G401 (cell line): ENCODE data around the gene KRTAP5-9. TPM values are rescaled to one million over a fixed set of nuclear protein-coding genes. Genes with fewer than 3 reads are reported as not detected.
"Not testable (repeated sequence)": the region's sequence is repeated elsewhere in the genome, so short reads cannot be mapped to it uniquely, and the experiment has no call there.

Experiments
- DNase-seq: peaks from one replicate; pipeline ENCODE4 v3.0.0-alpha.2; 2015; ENCODE audit warnings: low spot score
- in situ Hi-C: cut with HindIII; loops from 2 replicates; pipeline ENCODE4 v1.10.0; 2016; ENCODE audit warnings: low sequenced_read_pairs, mixed read lengths
- total RNA-seq: library from RNA; depleted of rRNA; stranded (reverse); fragments of >200 nt; shearing (Covaris generic); gene quantifications from 2 replicates; pipeline ENCODE4 v1.2.3, GENCODE V29; 2014; rRNA removed

Gene KRTAP5-9
- total RNA-seq, 1 experiment from 2014 or later, result not detected

DNA sequence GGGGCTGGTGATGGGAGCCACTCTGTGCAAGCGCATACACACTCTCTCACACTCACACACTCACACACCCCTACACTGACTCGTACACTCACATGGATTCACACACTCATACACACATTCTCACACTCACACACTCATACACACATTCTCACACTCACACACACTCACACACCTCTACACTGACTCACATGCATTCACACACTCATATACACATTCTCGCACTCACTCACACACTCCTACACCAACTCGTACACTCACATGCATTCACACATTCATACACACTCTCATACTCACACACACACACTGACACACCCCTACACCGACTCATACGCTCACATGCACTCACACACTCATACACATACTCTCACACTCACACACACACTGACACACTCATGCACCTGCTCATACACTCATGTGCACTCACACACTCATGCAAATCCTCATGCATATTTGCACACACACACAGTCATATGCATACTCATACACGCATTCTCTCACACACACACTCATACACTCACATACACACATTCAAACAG lies 29.3 kb downstream of the KRTAP5-9 start:
- in situ Hi-C loops, result no loop called here
- DNase-seq, result no peak

DNA sequence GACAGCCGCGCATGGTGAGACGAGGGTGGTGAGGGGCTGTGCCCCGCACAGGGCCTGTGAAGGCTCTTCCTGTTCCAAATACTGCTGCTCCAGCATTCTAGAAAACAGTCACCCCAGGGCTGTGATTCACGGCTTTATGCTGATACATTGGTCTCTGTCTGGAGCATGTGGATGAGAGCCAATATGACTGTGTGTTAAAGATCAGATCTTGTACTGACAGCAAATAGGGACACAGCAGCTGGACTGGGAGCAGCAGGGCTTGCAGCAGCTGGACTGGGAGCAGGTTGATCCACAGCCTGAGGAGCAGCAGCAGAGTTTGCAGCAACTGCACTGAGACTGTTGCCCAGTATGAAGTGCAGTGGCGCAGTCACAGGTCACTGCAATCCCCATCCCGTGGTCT lies 31.3 kb downstream of the KRTAP5-9 start:
- DNase-seq, in situ Hi-C loops: not testable (repeated sequence)

DNA sequence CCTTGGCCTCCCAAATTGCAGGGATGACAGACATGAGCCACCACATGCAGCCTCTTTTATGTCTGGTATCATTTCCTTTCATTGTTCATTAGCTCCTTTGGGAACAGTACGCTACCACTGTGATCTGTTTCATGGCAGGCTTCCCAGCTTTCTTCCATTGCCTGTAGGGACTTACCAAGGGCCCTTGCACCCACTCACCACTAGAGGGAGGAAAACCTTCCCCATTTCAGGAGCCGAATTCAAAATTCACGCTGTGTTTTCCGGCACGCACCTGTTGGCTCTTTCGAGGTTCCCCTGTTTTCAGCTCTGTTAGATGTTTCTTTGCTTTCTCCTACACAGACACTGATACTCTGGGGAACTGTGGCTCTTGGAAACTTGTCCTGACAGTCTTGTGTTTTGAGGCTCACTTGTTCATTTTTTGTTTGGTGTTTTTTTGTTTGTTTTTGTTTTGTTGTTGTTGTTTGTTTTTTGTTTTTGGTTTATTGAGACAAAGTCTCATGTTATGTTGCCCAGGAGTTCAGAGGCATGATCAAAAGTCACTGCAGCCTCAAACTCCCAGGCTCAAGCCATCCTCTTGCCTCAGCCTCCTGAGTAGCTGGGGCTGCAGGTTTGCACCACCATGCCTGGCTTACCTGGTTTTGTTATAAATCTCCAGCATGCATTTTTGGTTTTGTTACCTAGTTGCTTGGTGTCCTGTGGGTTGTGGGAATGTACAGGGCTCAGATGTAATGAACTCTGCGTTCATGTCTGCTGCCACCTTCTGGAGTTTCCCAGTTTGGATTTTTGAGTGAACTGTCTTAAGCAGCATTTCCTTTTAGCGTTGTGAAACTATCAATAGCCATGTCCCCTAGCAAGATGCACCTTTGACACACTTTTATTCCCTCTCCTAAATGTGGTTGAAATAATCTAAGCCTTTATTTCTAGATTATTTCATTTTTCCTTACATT lies 32.1 kb downstream of the KRTAP5-9 start:
- in situ Hi-C loops, result no loop called here

DNA sequence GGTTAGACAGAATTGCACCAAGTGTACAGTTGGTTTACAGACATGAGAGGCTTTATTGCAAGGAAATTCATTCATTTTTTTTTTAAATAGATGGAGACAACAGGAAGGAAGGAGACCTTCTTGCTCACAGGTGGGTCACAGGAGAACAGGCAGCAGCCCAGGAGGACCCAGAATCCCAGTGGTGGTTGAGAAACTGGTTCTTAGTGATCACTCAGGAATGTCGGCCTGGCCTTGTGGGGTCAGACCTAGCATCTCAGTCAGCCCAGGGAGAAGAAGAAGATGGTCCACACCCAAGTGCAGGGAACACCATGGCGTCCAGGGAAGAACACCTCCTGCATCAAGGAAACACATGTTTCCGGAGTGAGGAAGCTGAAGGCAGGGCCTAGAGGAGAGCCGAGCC lies 33.6 kb downstream of the KRTAP5-9 start:
- in situ Hi-C loops, result no loop called here
- DNase-seq, result no peak

More for the DNA sequence above, 32.1 kb downstream of the KRTAP5-9 start:
- peak; percentile 72 for DNase-seq

DNA sequence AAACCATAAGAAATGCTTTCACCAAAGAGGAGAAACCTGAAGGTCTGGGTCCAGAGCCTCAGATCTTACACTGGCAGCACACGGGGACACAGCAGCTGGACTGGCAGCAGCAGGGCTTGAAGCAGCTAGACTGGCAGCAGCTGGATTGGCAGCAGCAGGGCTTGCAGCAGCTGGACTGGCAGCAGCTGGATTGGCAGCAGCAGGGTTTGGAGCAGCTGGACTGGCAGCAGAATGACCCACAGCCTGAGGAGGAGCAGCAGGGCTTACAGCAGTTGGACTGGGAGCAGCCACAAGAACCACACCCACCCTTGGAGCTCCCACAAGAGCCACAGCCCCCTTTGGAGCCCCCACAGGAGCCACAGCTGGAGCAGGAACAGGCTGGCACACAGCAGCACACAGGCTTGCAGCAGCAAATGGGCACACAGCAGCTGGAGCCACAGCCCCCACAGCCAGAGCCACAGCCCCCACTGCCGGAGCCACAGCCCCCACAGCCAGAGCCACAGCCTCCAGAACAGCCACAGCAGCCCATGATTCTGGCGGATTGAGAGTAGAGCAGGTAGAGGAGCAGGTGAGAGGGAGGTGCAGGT lies 34.2 kb downstream of the KRTAP5-9 start, which contains the start of gene KRTAP5-11:
Gene KRTAP5-11 (minus strand): TSS at position 567 of the 587 bp plus-strand sequence. CDS start 38 bp downstream, at position 529.
- in situ Hi-C loops, result no loop called here
- no peak for DNase-seq

DNA sequence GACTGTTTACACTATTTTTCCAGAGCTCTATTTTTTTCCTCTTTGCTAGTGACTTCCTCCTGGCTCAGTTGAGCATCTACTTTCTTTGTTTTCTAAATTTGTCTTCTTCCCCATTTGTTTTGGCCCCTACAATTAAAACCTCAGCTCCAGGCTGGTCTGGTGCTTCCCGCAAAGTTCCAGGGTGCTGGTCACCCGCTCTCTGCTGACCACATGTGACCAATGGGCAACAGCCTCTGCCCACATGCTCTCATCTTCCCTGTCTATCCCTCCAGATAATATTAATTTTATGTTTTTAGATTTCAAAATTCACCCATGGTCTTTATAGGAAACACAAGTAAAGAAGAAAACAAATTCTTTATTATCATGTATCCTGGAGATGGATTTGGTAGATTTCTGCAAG lies 34.7 kb downstream of the KRTAP5-9 start:
- DNase-seq, in situ Hi-C loops: not testable (repeated sequence)

DNA sequence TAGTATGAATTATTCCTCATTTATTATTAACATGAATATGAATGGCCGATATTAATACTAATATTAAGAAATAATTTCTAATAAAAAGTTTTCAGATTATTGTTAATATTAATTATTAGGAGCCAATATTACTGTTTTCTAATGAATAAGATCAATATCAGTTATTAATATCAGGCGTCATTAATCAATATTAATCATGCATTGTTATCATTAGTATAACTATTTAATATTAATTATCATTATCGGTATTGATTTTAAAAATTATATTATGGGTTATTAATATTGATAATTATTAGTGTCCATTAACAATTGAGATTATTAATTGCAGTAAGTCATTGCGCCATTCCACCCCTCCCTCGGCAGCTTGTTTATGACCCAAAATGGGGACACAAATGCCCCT lies 37.5 kb downstream of the KRTAP5-9 start:
- DNase-seq, in situ Hi-C loops: not testable (repeated sequence)

DNA sequence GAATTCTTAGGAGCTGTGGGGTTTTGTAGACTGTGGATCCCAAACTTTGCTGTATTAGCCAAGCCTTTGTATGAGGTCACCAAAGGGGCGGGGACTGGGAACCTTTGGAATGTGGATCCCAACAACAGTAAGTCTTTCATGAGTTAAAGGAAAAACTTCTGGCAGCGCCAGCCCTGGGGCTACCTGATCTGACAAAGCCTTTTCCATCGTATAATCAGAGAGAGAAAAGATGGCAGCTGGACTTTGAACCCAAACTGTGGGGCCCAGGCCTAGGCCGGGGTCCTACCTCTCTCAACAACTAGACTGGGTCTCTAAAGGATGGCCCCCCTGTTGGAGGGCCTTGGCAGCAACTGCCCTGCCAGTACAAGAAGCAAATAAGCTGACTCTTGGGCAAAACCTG lies 40.1 kb downstream of the KRTAP5-9 start:
- DNase-seq, in situ Hi-C loops: not testable (repeated sequence)

DNA sequence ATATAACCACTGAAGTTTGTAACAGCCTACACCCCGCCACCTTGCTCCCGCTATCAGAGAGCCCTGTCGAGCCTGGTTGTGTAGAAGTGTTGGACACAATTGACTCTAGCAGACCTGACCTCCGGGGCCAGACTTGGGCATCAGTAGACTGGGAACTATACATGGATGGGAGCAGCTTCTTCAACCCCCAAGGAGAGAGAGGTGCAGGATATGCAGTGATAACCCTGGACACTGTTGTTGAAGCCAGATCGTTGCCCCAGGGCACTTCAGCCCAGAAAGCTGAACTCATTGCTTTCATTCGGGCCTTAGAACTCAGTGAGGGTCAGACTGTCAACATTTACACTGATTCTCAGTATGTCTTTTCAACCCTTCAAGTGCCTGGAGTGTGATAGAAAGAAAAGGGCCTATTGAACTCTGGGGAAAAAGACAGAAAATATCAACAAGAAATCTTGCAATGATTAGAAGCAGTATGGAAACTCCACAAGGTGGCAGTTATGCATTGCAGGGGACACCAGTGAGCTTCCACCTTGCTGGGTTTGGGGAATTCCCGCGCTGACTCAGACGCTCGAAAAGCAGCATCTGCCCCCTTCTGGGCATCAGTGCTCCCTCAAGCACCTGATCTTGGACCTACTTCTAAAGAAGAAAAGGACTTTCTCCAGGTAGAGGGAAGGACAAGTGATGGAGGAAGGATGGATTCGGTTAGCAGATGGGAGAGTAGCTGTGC lies 40.8 kb downstream of the KRTAP5-9 start:
- DNase-seq, in situ Hi-C loops: not testable (repeated sequence)

DNA sequence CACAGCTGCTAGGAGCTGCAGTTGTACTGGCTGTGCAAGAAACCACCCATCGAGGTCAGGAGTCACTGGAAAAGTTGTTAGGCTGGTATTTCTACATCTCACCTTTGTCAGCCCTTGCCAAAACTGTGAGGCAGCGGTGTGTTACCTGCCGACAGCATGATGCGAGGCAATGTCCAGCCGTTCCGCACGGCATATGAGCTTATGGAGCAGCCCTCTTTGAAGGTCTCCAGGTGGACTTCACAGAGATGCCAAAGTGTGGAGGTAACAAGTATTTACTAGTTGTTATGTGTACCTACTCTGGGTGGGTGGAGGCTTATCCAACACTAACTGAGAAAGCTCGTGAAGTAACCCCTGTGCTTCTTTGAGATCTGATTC lies 41.3 kb downstream of the KRTAP5-9 start:
- in situ Hi-C loops, result not testable (repeated sequence)

More for the DNA sequence above, 41.3 kb downstream of the KRTAP5-9 start:
- not testable (repeated sequence) for DNase-seq

Other genes with a start within 250 kb of the KRTAP5-9 start
- 46.1 and 71.8 TPM in 2 replicates for gene DHCR7, start 100.0 kb upstream of the KRTAP5-9 start, total RNA-seq
- 39.1 and 41.1 TPM in 2 replicates for gene NADSYN1, start 95.2 kb upstream of the KRTAP5-9 start, total RNA-seq
- not detected in 2 replicates for gene KRTAP5-7, start 21.2 kb upstream of the KRTAP5-9 start, total RNA-seq
- gene KRTAP5-8, start 10.4 kb upstream of the KRTAP5-9 start, total RNA-seq, result not detected in 2 replicates
- not detected in 2 replicates for gene KRTAP5-10, start 17.1 kb downstream of the KRTAP5-9 start, total RNA-seq
- gene KRTAP5-11, start 34.5 kb downstream of the KRTAP5-9 start, total RNA-seq, result not detected in 2 replicates